AG04449 (cell line): ENCODE results near the gene HES6.

ENCODE experiments used
- CTCF ChIA-PET: fragments of 350-600 bp; formaldehyde crosslinking; extraction: SDS; loops from one replicate; lab custom pipeline; 2021; ENCODE audit warnings: antibody characterized with exemption; lab: Yijun Ruan, JAX
- POLR2A ChIA-PET: fragments of 400-600, 350-600 bp; formaldehyde crosslinking; extraction: SDS; loops from one replicate; lab custom pipeline; 2020; ENCODE audit warnings: antibody characterized with exemption, inconsistent platforms; lab: Yijun Ruan, JAX
- DNase-seq: peaks from one replicate; pipeline ENCODE4 v3.0.0-alpha.2; 2010; ENCODE audit warnings: low read depth, low spot score
- H3K4me3 ChIP-seq: 2 replicates; pipeline ENCODE4 v1.5.1; 2011; ENCODE audit warnings: low read depth, mild to moderate bottlenecking, control low read depth, low read length
- TF ChIP-seq, protein P1 (sequence below): IDR thresholded peaks from one replicate; pipeline ENCODE4 v1.5.1; 2011; ENCODE audit warnings: mild to moderate bottlenecking, moderate library complexity, low read length, control low read depth, inconsistent platforms; ENCODE audit not compliant: insufficient read depth; ENCODE audit errors: missing control alignments

The HES6 gene

GRCh38 chr2:238252766-238253630 is 13.2 kb upstream of the HES6 start:
- no peak overlapping the region for H3K4me3 ChIP-seq
- DNase-seq = no peak
- TF ChIP-seq, protein P1, sequence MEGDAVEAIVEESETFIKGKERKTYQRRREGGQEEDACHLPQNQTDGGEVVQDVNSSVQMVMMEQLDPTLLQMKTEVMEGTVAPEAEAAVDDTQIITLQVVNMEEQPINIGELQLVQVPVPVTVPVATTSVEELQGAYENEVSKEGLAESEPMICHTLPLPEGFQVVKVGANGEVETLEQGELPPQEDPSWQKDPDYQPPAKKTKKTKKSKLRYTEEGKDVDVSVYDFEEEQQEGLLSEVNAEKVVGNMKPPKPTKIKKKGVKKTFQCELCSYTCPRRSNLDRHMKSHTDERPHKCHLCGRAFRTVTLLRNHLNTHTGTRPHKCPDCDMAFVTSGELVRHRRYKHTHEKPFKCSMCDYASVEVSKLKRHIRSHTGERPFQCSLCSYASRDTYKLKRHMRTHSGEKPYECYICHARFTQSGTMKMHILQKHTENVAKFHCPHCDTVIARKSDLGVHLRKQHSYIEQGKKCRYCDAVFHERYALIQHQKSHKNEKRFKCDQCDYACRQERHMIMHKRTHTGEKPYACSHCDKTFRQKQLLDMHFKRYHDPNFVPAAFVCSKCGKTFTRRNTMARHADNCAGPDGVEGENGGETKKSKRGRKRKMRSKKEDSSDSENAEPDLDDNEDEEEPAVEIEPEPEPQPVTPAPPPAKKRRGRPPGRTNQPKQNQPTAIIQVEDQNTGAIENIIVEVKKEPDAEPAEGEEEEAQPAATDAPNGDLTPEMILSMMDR = no peak
- POLR2A ChIA-PET = no interaction called here
- CTCF ChIA-PET = interaction anchor here (0.7 to 21.6 kb wide), 3 partner anchors 7 to 17 kb away, joined by 3 to 223 read pairs (median 223); partner anchors contain the start of gene HES6

DNA sequence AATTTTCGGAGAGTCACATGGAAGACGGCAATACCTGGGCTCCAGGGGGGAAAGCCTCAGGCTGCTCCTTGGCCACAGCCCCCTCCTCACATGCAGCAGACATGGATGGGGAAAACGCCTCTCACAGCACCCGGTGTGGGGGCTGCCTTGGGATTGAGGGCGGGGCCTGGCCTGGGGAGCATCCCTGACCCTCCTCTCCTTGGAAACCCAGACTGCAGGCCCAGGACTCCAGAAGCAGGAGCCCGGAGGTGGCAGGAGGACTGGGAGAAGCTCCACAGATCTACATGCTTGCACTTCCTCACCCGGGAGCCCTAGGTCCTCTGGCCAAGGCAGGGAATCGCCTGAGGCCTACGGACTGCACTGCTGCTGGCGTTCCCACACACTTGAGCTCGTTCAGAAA is 12.1 kb upstream of the HES6 start:
- ChIA-PET CTCF (interaction anchor here (21.6 kb wide), 1 partner anchor 9 kb away, joined by 223 read pairs; no protein-coding TSS in a partner anchor), POLR2A (no interaction called here)
- no peak for DNase-seq
- TF ChIP-seq, protein P1 = no peak
- H3K4me3 ChIP-seq = no peak overlapping the region

- H3K4me3 ChIP-seq = no peak overlapping the region
- no peak for DNase-seq
- ChIA-PET POLR2A (no interaction called here), CTCF (interaction anchor here (21.6 kb wide), 1 partner anchor 9 kb away, joined by 223 read pairs; no protein-coding TSS in a partner anchor)
- TF ChIP-seq, protein P1 = no peak
These were observed 11.5 kb upstream of the HES6 start for GRCh38 chr2:238251331-238251730.

DNA sequence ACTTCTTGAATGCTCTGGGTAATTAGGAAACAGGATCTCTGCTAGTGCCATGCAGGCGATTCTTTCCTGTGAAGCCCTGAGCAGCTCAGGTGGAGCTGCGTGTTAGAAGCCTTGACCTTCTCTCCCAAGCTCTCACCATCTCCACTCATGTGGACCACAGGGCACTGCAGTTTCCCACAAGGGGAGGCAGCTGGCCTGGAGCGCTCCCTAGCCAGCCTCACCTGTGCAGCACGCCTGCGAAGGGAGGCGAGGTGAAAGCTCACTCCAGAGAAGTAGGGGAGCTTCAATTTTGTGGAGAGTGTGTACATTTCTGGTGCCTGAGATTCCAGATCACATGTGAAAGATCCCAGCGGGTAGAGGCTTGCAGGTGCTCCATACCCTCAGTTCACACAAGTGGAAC is 11.1 kb upstream of the HES6 start:
- POLR2A ChIA-PET = no interaction called here
- TF ChIP-seq, protein P1 = no peak
- no peak for DNase-seq
- CTCF ChIA-PET = interaction anchor here (21.6 kb wide), 1 partner anchor 10 kb away, joined by 223 read pairs; no protein-coding TSS in a partner anchor
- H3K4me3 ChIP-seq = no peak overlapping the region

- TF ChIP-seq, protein P1 = no peak
- ChIA-PET POLR2A (interaction anchor here (0.5 kb wide), 1 partner anchor 453 kb away, joined by 4 read pairs; no protein-coding TSS in a partner anchor), CTCF (interaction anchor here (21.6 kb wide), 1 partner anchor 13 kb away, joined by 223 read pairs; no protein-coding TSS in a partner anchor)
- H3K4me3 ChIP-seq = no peak overlapping the region
- no peak for DNase-seq
These were observed 8.1 kb upstream of the HES6 start for GRCh38 chr2:238247841-238248453.
